GM19438 (cell line): ENCODE data around the gene GPR161.
A peak's percentile ranks its signal among the peaks of the same experiment; 100 is the strongest.
"Not testable (repeated sequence)": the region's sequence is repeated elsewhere in the genome, so short reads cannot be mapped to it uniquely, and the experiment has no call there.

ENCODE experiments used
- ATAC-seq: cut with Tn5 transposase; IDR thresholded peaks from one replicate; pipeline ENCODE4 v1.9.1; 2021; ENCODE audit warnings: low read depth; ENCODE audit not compliant: unreplicated experiment

The GPR161 gene

DNA sequence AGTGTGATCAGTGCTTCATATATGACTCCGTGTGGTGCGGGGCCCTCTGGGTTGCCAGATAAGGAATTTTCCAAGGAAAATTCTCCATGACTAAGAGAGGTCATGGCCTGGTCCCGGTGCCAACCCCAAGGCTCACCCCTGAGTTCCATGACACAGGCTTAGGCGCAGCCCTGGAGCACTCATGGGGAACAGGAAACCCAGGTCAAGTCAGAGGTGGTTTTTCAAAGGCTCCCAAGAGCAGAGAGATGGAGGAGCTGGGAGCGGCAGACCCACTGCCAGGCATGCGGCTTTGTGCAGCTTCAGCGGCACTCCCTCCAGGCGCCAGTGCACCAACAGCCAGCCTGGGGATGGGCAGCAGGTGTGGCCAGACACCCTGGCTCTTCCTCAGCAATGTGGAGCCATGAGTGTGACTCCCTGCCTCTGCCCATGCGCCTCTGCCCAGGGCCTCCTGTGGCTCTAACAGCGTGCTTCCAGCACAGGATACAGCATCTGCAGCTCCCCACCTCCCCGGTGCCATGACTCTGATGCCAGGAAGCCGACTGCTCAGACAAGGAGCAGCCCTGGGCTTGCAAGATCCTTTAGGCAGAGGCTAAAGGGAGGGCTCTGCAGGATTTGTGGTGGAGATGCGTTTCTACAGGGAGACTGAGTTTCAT is 47.3 kb downstream of the GPR161 start:
- no peak for ATAC-seq

- no peak for ATAC-seq
Observed at GRCh38 chr1:168088511-168089325, 48.0 kb downstream of the GPR161 start.

GRCh38 chr1:168087696-168088095 is 49.0 kb downstream of the GPR161 start:
- ATAC-seq = no peak

GRCh38 chr1:168086438-168086837 is 50.3 kb downstream of the GPR161 start:
- ATAC-seq = no peak

GRCh38 chr1:168085401-168085872 is 51.3 kb downstream of the GPR161 start:
- no peak for ATAC-seq

- no peak for ATAC-seq
Observed at GRCh38 chr1:168084396-168085231, 52.1 kb downstream of the GPR161 start.

- no peak for ATAC-seq
Observed at GRCh38 chr1:168083456-168084325, 53.0 kb downstream of the GPR161 start.

- peak; percentile 81 for ATAC-seq
Observed at GRCh38 chr1:168082008-168082876, 54.5 kb downstream of the GPR161 start.

GRCh38 chr1:168081373-168082007 is 55.2 kb downstream of the GPR161 start:
- no peak for ATAC-seq

DNA sequence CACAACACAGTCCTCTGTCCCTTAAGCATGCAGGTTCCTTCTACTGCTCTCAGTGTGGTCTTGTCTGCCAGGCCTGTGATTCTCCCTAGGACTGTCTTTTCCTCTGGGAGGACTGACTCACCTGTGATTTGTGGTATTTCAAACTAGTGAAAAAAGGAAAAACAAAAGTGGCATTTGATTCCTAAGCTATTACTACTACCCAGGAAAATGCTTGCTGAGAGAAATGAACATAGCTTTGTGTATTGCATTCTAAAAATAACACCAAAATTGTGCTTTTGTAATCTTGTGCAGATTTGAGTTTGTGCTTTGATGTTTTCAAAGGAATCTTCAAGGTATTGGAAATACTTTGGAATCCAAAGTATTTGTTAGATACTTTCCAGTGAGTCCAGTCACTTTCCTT is 57.0 kb downstream of the GPR161 start:
- ATAC-seq = no peak

GRCh38 chr1:168069384-168069783 is 67.3 kb downstream of the GPR161 start:
- no peak for ATAC-seq

- no peak for ATAC-seq
Observed at GRCh38 chr1:168065506-168065905, 71.2 kb downstream of the GPR161 start.

DNA sequence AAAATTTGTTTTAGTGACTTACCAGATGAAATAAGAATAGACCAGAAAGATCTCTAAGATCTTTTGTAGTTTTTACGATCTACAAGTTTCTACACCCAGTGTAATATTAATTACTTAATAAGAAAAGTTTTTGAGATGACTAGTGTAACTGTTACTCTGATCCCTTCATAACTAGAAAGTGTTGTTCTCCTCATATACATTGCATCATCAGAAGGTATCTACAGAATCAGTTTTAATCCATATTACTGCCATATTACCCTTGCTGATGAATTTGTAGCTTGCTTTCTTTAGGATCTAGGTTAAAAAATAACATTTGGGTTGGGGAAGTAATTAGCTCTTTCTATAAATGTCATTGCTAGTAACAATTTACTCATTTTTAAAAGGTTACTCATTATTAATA is 72.5 kb downstream of the GPR161 start:
- no peak for ATAC-seq

DNA sequence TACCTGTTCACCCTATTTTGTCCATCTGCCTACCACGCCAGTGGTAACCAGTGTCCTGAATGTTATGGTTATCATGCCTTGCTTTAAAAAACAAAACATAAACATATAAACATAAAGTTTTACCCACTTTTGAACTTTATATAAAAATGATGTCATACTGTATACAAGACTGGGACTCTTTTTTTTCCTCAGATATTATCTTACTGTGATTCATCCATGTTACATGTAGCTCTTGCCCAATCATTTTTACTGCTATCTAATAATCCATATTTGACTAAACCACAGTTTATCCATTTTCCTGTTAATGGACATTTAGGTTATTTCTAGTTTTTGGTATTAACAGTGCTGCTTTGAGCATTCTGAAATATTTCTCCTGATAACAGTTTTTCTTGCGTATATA is 78.8 kb downstream of the GPR161 start:
- no peak for ATAC-seq

DNA sequence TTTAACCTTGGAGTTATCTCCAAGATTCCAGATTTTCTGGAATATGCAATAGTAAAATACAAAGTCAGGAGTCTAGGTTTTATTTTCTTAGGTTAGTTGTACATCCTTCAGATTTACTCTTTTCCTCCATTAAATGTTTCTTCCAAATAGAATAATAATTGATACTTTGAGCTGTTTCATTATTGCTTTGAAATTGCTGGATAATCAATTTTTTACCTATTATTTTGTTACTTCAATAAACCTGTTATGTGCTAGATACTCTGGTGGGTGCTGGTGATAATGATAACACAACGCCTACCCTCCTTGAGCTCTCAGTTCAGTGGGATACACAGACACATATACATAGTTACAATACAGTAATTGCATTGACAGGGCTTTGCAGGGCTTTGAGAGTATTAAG is 79.4 kb downstream of the GPR161 start:
- no peak for ATAC-seq

DNA sequence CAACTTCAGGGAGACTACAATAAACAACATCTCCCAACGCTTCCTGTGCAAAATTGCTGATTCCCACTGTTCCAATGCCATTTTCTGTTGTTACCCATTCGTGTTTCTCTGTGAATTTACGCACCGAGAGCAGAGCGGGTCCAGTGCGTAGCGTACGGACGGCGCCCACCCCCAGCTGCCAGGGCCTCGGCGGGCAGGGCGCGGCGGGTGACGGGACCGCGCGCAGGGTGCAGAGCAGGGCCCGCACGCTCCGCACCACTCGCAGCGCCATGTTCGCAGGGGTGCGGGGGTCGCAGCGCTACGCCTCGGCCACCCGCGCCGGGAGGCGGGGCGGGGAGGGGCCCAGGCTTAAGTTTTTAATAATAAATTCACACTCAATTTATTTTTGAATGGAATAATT is 80.6 kb downstream of the GPR161 start:
- ATAC-seq = not testable (repeated sequence)

GRCh38 chr1:168054117-168054516 is 82.6 kb downstream of the GPR161 start:
- ATAC-seq = no peak

GRCh38 chr1:168053681-168054080 is 83.0 kb downstream of the GPR161 start:
- ATAC-seq = no peak

GRCh38 chr1:168050880-168051279 is 85.8 kb downstream of the GPR161 start:
- ATAC-seq = no peak
